Activated CD8-positive, alpha-beta memory T cell treated with anti-CD3 and anti-CD28 coated beads for 36 hours (primary cell): ENCODE data around the gene TRRAP. TPM values are rescaled to one million over a fixed set of nuclear protein-coding genes. Genes with fewer than 3 reads are reported as not detected.

Source experiments
- CTCF ChIA-PET: fragments of 350-600 bp; sonication (Branson Sonifier 250); formaldehyde crosslinking; loops from one replicate; lab custom pipeline; 2021; ENCODE audit warnings: antibody characterized with exemption; lab: Charles Lee
- POLR2A ChIA-PET: fragments of 350-600 bp; sonication (Branson Sonifier 250); formaldehyde crosslinking; loops from one replicate; lab custom pipeline; 2021; ENCODE audit warnings: antibody characterized with exemption; lab: Charles Lee
- total RNA-seq, 2 experiments: library from RNA; stranded (reverse); gene quantifications; one replicate each; pipeline ENCODE4 v1.2.3, GENCODE V29; 2021

The TRRAP gene
- total RNA-seq, 2 experiments from 2014 or later: 47.8 to 49.0 TPM

GRCh38 chr7:98927125-98927524 lies 48.8 kb downstream of the TRRAP start:
- POLR2A ChIA-PET: no interaction called here
- CTCF ChIA-PET: no interaction called here

GRCh38 chr7:98930464-98930863 lies 52.1 kb downstream of the TRRAP start:
- CTCF ChIA-PET: interaction anchor here (1.6 kb wide), 1 partner anchor 50 kb away, joined by 7 read pairs; no protein-coding TSS in a partner anchor
- POLR2A ChIA-PET: interaction anchor here (0.6 kb wide), 1 partner anchor 450 kb away, joined by 3 read pairs; no protein-coding TSS in a partner anchor

- POLR2A ChIA-PET: interaction anchor here (0.6 kb wide), 1 partner anchor 449 kb away, joined by 3 read pairs; no protein-coding TSS in a partner anchor
- CTCF ChIA-PET: interaction anchor here (1.6 kb wide), 1 partner anchor 51 kb away, joined by 7 read pairs; no protein-coding TSS in a partner anchor
Observed at GRCh38 chr7:98930921-98931320, 52.6 kb downstream of the TRRAP start.

- POLR2A ChIA-PET: no interaction called here
- CTCF ChIA-PET: no interaction called here
Observed at GRCh38 chr7:98933321-98933720, 55.0 kb downstream of the TRRAP start.

GRCh38 chr7:98934267-98934666 lies 55.9 kb downstream of the TRRAP start:
- ChIA-PET POLR2A (no interaction called here), CTCF (no interaction called here)

- ChIA-PET POLR2A (no interaction called here), CTCF (no interaction called here)
Observed at GRCh38 chr7:98935811-98936210, 57.5 kb downstream of the TRRAP start.

- POLR2A ChIA-PET: no interaction called here
- CTCF ChIA-PET: no interaction called here
Observed at GRCh38 chr7:98943336-98943735, 65.0 kb downstream of the TRRAP start.

GRCh38 chr7:98944386-98944785 lies 66.1 kb downstream of the TRRAP start:
- CTCF ChIA-PET: interaction anchor here (0.6 kb wide), 1 partner anchor 110 kb away, joined by 4 read pairs; no protein-coding TSS in a partner anchor
- POLR2A ChIA-PET: no interaction called here

- POLR2A ChIA-PET: no interaction called here
- CTCF ChIA-PET: no interaction called here
Observed at GRCh38 chr7:98945852-98946251, 67.5 kb downstream of the TRRAP start.

GRCh38 chr7:98946389-98946788 lies 68.1 kb downstream of the TRRAP start:
- ChIA-PET POLR2A (no interaction called here), CTCF (no interaction called here)

GRCh38 chr7:98949336-98950044 lies 71.2 kb downstream of the TRRAP start:
- ChIA-PET POLR2A (interaction anchor here (0.7 kb wide), 1 partner anchor 52 kb away, joined by 4 read pairs; no protein-coding TSS in a partner anchor), CTCF (no interaction called here)

- CTCF ChIA-PET: no interaction called here
- POLR2A ChIA-PET: no interaction called here
Observed at GRCh38 chr7:98955992-98956391, 77.7 kb downstream of the TRRAP start.

GRCh38 chr7:98956469-98956868 lies 78.1 kb downstream of the TRRAP start:
- POLR2A ChIA-PET: no interaction called here
- CTCF ChIA-PET: no interaction called here

GRCh38 chr7:98956937-98957336 lies 78.6 kb downstream of the TRRAP start:
- CTCF ChIA-PET: no interaction called here
- POLR2A ChIA-PET: no interaction called here

GRCh38 chr7:98957766-98958165 lies 79.4 kb downstream of the TRRAP start:
- ChIA-PET POLR2A (no interaction called here), CTCF (no interaction called here)

- CTCF ChIA-PET: no interaction called here
- POLR2A ChIA-PET: no interaction called here
Observed at GRCh38 chr7:98958968-98959367, 80.6 kb downstream of the TRRAP start.

GRCh38 chr7:98963305-98963704 lies 85.0 kb downstream of the TRRAP start:
- POLR2A ChIA-PET: no interaction called here
- CTCF ChIA-PET: no interaction called here

- POLR2A ChIA-PET: no interaction called here
- CTCF ChIA-PET: no interaction called here
Observed at GRCh38 chr7:98964596-98964995, 86.3 kb downstream of the TRRAP start.

- CTCF ChIA-PET: no interaction called here
- POLR2A ChIA-PET: no interaction called here
Observed at GRCh38 chr7:98968621-98969020, 90.3 kb downstream of the TRRAP start.

GRCh38 chr7:98969386-98969785 lies 91.1 kb downstream of the TRRAP start:
- ChIA-PET CTCF (no interaction called here), POLR2A (no interaction called here)

GRCh38 chr7:98970016-98970615 lies 91.8 kb downstream of the TRRAP start:
- ChIA-PET CTCF (no interaction called here), POLR2A (no interaction called here)
